ENCODE results near the gene AJAP1. TPM values are rescaled to one million over a fixed set of nuclear protein-coding genes. Genes with fewer than 3 reads are reported as not detected.

AJAP1 gene
- total and polyA plus RNA-seq, 10 of the 15 experiments (the other 5 are each of a cell fraction or from before 2014, with no cell fraction given), result not detected

GRCh38 chr1:4836574-4836973 lies 182.2 kb downstream of the AJAP1 start:
- Histone ChIP-seq H4K20me1 (ENCODE audit: control insufficient read depth, insufficient read depth) (no peaks in the 10 kb centered on the region), H3K4me1 (ENCODE audit: control insufficient read depth, insufficient read depth, low read length) (no peaks in the 10 kb centered on the region), H3K4me3 (no peak overlapping the region), H3K9ac (ENCODE audit: control insufficient read depth, insufficient read depth, low read length) (no peak overlapping the region), H3K9me3 (replicated peaks; ENCODE audit: control insufficient read depth, insufficient read depth, low read length) (no peaks in the 10 kb centered on the region), H3K27ac (ENCODE audit: control insufficient read depth, insufficient read depth) (no peak overlapping the region), H3K4me2 (ENCODE audit: control insufficient read depth, insufficient read depth) (no peak overlapping the region), H3K27me3 (replicated peaks in 1 of 2; ENCODE audit: control insufficient read depth in 2 of 2, insufficient read depth in 2 of 2, low read length in 1 of 2) (no peaks in the 10 kb centered on the region), H3K79me2 (ENCODE audit: control insufficient read depth, insufficient read depth, low read length) (no peaks in the 10 kb centered on the region), H3K36me3 (ENCODE audit: control insufficient read depth in 2 of 2, insufficient read depth in 2 of 2, low read length in 1 of 2) (no peaks in the 10 kb centered on the region), H2AFZ (ENCODE audit: control insufficient read depth, low read depth, low read length) (no peak overlapping the region)
- WGBS (ENCODE audit: insufficient coverage, insufficient replicate concordance, low lambda C conversion rate, missing lambda C conversion rate), result 0% methylated on average over 2 of the region's 2 CpGs
- ChIA-PET POLR2A (no interaction called here), RAD21 (ENCODE audit: unreplicated experiment) (no interaction called here), CTCF (no interaction called here), SMC1A (ENCODE audit: uncharacterized antibody, unreplicated experiment) (interaction anchor here (0.7 to 1.2 kb wide), 3 partner anchors 9 to 39 kb away, joined by 3 read pairs; no protein-coding TSS in a partner anchor)
- ATAC-seq (no peak), DNase-seq (ENCODE audit: low read depth, low spot score) (no peak), FAIRE-seq (no peak)
- no peak for TF ChIP-seq ZZZ3 (IDR thresholded peaks at IDR 0.05; ENCODE audit: control insufficient read depth, insufficient read length, low read depth)
- no peak for TF ChIP-seq TAF1 (IDR thresholded peaks at IDR 0.05; ENCODE audit: borderline replicate concordance, low read depth, low read length)
- in situ Hi-C loops (cut with MboI) (no loop called here), intact Hi-C loops (cut with micrococcal nuclease; ENCODE audit: unreplicated experiment) (no loop called here)
- BruUV-seq (replicated peaks), result no TSS peak

- FAIRE-seq, result no peak
- CTCF ChIA-PET, result no interaction called here
These were observed 182.7 kb downstream of the AJAP1 start for GRCh38 chr1:4837031-4837600.

More at GRCh38 chr1:4837031-4837600, 182.7 kb downstream of the AJAP1 start:
- no peaks in the 10 kb centered on the region for H3K4me1 ChIP-seq (ENCODE audit: control insufficient read depth, insufficient read depth, low read length)
- no peaks in the 10 kb centered on the region for H3K9me3 ChIP-seq (replicated peaks; ENCODE audit: control insufficient read depth, insufficient read depth, low read length)
- intact Hi-C loops (cut with micrococcal nuclease; ENCODE audit: unreplicated experiment) (no loop called here), in situ Hi-C loops (cut with MboI) (no loop called here)
- H3K79me2 ChIP-seq (ENCODE audit: control insufficient read depth, insufficient read depth, low read length), result no peaks in the 10 kb centered on the region
- no peak for ATAC-seq
- WGBS (ENCODE audit: insufficient coverage, insufficient replicate concordance, low lambda C conversion rate, missing lambda C conversion rate), result 30% methylated on average over 4 of the region's 4 CpGs
- no peak overlapping the region for H3K4me2 ChIP-seq (ENCODE audit: control insufficient read depth, insufficient read depth)
- H3K9ac ChIP-seq (ENCODE audit: control insufficient read depth, insufficient read depth, low read length), result no peak overlapping the region
- POLR2A ChIA-PET, result no interaction called here
- H3K27me3 ChIP-seq (replicated peaks in 1 of 2; ENCODE audit: control insufficient read depth in 2 of 2, insufficient read depth in 2 of 2, low read length in 1 of 2), result no peaks in the 10 kb centered on the region
- no peak for TF ChIP-seq LARP7 (IDR thresholded peaks at IDR 0.05)
- TF ChIP-seq ETV6 (conservative IDR thresholded peaks at IDR 0.05 in 1 of 2, IDR thresholded peaks at IDR 0.05 in 1 of 2; ENCODE audit: borderline replicate concordance in 1 of 2, low read depth in 1 of 2), result no peak
- DNase-seq (ENCODE audit: low read depth, low spot score), result no peak
- BruUV-seq (replicated peaks), result no TSS peak
- no peak overlapping the region for H3K27ac ChIP-seq (ENCODE audit: control insufficient read depth, insufficient read depth)
- no peak overlapping the region for H2AFZ ChIP-seq (ENCODE audit: control insufficient read depth, low read depth, low read length)
- no peaks in the 10 kb centered on the region for H4K20me1 ChIP-seq (ENCODE audit: control insufficient read depth, insufficient read depth)
- RAD21 ChIA-PET (ENCODE audit: unreplicated experiment), result no interaction called here
- H3K36me3 ChIP-seq (ENCODE audit: control insufficient read depth in 2 of 2, insufficient read depth in 2 of 2, low read length in 1 of 2), result no peaks in the 10 kb centered on the region
- SMC1A ChIA-PET (ENCODE audit: uncharacterized antibody, unreplicated experiment), result interaction anchor here (1.2 kb wide), 1 partner anchor 9 kb away, joined by 3 read pairs; no protein-coding TSS in a partner anchor
- no peak overlapping the region for H3K4me3 ChIP-seq
